SHP77 (cell line): ENCODE measurements around the gene TUBGCP5.

Experiments
- DNase-seq, 2 experiments: peaks; one replicate each; lab custom pipeline; 2025; lab: John Stamatoyannopoulos, UW

TUBGCP5 gene

GRCh38 chr15:22952796-22953579 is 86.4 kb downstream of the TUBGCP5 start:
- no peak for DNase-seq

- DNase-seq, result no peak
Observed at GRCh38 chr15:22951381-22952280, 87.7 kb downstream of the TUBGCP5 start.

- DNase-seq, result no peak
Observed at GRCh38 chr15:22951031-22951380, 88.4 kb downstream of the TUBGCP5 start.

DNA sequence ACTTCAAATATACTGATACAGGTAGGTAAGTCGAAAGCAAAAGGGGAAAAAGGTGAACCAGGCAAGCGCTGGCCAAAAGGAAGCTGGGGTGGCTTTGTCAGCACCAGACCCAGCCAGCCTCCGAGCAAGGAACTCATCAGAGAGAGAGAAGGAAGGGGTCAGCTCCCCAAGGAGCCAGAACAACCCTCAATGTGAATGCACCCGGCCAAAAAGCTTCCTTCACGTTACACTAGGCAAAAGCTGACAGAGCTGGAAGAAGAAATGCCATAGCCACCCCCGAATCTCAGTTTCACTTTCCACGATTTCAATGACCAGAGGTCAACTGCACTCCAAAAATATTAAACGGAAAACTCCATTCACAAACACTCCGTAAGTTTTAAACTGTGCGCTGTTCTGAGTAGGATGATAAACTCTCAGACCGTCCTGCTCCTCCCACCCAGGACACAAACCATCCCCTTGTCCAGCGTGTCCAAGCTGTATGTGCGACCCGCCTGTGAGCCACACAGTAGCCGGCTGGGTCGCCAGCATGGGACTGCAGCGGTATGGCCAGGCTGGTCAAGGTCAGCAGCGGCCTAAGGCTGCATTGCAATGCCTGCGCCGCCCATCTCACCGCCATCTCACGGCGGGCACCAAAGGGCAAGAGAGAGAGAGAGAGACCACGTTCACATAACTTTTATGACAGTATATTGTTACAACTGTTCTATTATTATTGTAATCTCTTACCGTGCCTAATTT is 88.9 kb downstream of the TUBGCP5 start:
- no peak for DNase-seq
